Measurements from ENCODE around the gene ZSWIM1. TPM values are rescaled to one million over a fixed set of nuclear protein-coding genes. Genes with fewer than 3 reads are reported as not detected.

ZSWIM1 gene
- total and polyA plus RNA-seq, 2 of the 8 experiments (the other 6 are each of a cell fraction or from before 2014, with no cell fraction given), result 14.1 to 15.6 TPM

DNA sequence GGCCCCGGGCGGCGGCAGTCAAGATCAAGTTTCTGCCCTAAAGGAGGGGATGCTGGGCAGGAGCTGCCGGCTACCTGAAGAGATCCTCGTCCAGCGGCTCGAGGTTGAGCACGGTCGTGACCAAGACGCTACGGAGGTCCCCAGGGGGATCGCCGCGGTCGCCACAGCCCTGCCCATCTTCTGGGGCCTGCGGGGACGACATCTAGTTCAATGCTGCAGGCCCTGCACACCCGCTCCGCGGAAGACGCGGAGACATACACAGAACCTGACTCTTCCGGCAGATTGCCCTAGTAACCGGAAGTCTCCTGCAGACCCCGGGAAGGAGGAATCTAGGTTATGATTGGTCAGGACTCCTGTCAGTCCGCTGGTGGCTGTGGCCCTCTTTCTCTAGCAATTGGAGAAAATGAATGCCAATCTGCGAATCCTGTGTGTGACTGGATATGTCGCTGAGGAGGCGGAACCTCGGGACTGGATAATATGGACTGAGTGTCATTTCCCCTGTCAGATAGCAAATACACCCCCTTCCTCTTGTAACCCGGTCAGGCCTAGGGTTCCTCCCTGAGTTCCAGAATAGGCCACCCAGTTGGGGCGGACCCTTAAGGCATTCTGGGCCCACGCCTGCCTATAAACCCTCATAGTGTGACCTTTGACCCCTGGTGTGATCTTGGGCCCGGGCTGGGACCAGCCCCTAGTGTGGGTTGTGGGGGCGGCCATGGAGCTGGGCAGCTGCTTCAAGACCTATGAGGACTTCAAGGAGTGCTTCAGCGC lies 23.7 kb upstream of the ZSWIM1 start, which contains the start of the genes ACOT8 and ZSWIM3 (continued):
- no peak for TF ChIP-seq RNF2 (IDR thresholded peaks at IDR 0.05; ENCODE audit: borderline replicate concordance, low read depth, low read length, missing control alignments, poor library complexity, severe bottlenecking)
- TF ChIP-seq, protein P1, sequence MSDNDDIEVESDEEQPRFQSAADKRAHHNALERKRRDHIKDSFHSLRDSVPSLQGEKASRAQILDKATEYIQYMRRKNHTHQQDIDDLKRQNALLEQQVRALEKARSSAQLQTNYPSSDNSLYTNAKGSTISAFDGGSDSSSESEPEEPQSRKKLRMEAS (IDR thresholded peaks at IDR 0.05), result no peak
- TF ChIP-seq, protein P2, sequence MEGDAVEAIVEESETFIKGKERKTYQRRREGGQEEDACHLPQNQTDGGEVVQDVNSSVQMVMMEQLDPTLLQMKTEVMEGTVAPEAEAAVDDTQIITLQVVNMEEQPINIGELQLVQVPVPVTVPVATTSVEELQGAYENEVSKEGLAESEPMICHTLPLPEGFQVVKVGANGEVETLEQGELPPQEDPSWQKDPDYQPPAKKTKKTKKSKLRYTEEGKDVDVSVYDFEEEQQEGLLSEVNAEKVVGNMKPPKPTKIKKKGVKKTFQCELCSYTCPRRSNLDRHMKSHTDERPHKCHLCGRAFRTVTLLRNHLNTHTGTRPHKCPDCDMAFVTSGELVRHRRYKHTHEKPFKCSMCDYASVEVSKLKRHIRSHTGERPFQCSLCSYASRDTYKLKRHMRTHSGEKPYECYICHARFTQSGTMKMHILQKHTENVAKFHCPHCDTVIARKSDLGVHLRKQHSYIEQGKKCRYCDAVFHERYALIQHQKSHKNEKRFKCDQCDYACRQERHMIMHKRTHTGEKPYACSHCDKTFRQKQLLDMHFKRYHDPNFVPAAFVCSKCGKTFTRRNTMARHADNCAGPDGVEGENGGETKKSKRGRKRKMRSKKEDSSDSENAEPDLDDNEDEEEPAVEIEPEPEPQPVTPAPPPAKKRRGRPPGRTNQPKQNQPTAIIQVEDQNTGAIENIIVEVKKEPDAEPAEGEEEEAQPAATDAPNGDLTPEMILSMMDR (IDR thresholded peaks at IDR 0.05; ENCODE audit: control extremely low read depth in 1 of 3, insufficient read depth in 1 of 3, low read depth in 1 of 3, low read length in 3 of 3), result no peak
- TF ChIP-seq POLR2A (IDR thresholded peaks at IDR 0.05; ENCODE audit: control extremely low read depth in 1 of 2, low read depth in 2 of 2, low read length in 2 of 2), result peak in 1 of 2 experiments; percentile 47; a peak in 1 of 3 replicates
- no peak for TF ChIP-seq HDAC6 (IDR thresholded peaks at IDR 0.05; ENCODE audit: low read depth, low read length)
- TF ChIP-seq TAF7 (optimal IDR thresholded peaks at IDR 0.05; ENCODE audit: borderline replicate concordance, low read depth, low read length), result no peak
- peak; percentile 99 for TF ChIP-seq SP2 (IDR thresholded peaks at IDR 0.05; ENCODE audit: low read length)
- peak; percentile 55 for TF ChIP-seq CREB1 (IDR thresholded peaks at IDR 0.05)
- peak in 1 of 2 experiments; percentile 40; a peak in 1 of 4 replicates for TF ChIP-seq HDAC2 (IDR thresholded peaks at IDR 0.05; ENCODE audit: borderline replicate concordance in 1 of 2, low read depth in 2 of 2, low read length in 2 of 2)
- TF ChIP-seq TAF1 (IDR thresholded peaks at IDR 0.05; ENCODE audit: low read depth, low read length), result peak; percentile 79
- TF ChIP-seq TCF12 (IDR thresholded peaks at IDR 0.05; ENCODE audit: low read depth, low read length), result no peak
- TF ChIP-seq YY1 (IDR thresholded peaks at IDR 0.05; ENCODE audit: low read depth, low read length), result no peak
- TF ChIP-seq SIN3A (conservative IDR thresholded peaks at IDR 0.05 in 1 of 2, IDR thresholded peaks at IDR 0.05 in 1 of 2; ENCODE audit: low read depth in 1 of 2, low read length in 2 of 2), result peak; percentile 66 to 77; a peak in 3 of 4 replicates
- peak; percentile 57 for TF ChIP-seq SAP30 (IDR thresholded peaks at IDR 0.05; ENCODE audit: insufficient read depth, insufficient replicate concordance, low read length)
- peak; percentile 89 for TF ChIP-seq TBP (IDR thresholded peaks at IDR 0.05; ENCODE audit: low read depth, low read length)
- TF ChIP-seq GABPA (IDR thresholded peaks at IDR 0.05; ENCODE audit: borderline replicate concordance, insufficient read depth, low read length), result peak; percentile 98
- TF ChIP-seq NANOG (IDR thresholded peaks at IDR 0.05; ENCODE audit: insufficient read depth, low read depth, low read length, poor library complexity, severe bottlenecking), result peak; percentile 7

Data from H1 (cell line).